Peyer's patch (tissue), 4 donors: ENCODE data around the gene CIZ1.

Experiments
- POLR2A ChIP-seq, 2 donors: fragments of 450-650 bp; IDR thresholded peaks; one replicate each; pipeline ENCODE4 v1.5.1; 2017; ENCODE audit warnings: antibody characterized with exemption in 2 of 2, mild to moderate bottlenecking in 2 of 2, moderate library complexity in 2 of 2
- TF ChIP-seq, protein P1 (sequence below), 6 experiments: fragments of 450-650 bp in 4 of 6; fragments of 200-600 bp in 2 of 6; sonication (generic) in 1 of 6; IDR thresholded peaks; one replicate each; pipeline ENCODE4 v1.5.1; 2017 to 2019; ENCODE audit warnings: antibody characterized with exemption in 6 of 6, mild to moderate bottlenecking in 3 of 6, moderate library complexity in 1 of 6

DNA sequence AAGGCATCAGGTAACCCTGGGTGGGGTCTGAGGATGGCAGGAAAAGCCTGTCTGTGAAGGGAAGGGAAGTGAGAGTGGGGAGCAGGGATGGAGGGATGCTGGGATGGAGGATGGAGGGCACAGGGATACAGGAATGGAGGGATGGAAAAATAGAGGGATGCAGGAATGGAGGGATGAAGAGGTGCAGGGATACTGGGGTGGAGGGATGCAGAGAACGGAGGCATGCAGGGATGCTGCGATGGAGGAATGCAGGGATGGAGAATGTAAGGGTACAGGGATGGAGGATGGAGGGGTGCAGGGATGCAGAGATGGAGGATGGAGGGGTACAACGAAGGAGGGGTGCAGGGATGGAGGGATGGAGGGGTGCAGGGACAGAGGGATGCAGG lies 72.9 kb downstream of the CIZ1 start:
- TF ChIP-seq, protein P1, sequence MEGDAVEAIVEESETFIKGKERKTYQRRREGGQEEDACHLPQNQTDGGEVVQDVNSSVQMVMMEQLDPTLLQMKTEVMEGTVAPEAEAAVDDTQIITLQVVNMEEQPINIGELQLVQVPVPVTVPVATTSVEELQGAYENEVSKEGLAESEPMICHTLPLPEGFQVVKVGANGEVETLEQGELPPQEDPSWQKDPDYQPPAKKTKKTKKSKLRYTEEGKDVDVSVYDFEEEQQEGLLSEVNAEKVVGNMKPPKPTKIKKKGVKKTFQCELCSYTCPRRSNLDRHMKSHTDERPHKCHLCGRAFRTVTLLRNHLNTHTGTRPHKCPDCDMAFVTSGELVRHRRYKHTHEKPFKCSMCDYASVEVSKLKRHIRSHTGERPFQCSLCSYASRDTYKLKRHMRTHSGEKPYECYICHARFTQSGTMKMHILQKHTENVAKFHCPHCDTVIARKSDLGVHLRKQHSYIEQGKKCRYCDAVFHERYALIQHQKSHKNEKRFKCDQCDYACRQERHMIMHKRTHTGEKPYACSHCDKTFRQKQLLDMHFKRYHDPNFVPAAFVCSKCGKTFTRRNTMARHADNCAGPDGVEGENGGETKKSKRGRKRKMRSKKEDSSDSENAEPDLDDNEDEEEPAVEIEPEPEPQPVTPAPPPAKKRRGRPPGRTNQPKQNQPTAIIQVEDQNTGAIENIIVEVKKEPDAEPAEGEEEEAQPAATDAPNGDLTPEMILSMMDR (IDR thresholded peaks at IDR 0.05) = no peak
- TF ChIP-seq POLR2A (IDR thresholded peaks at IDR 0.05) = no peak
